Measurements from ENCODE around the gene CASTOR1. TPM values are rescaled to one million over a fixed set of nuclear protein-coding genes. Genes with fewer than 3 reads are reported as not detected.

Gene CASTOR1
- total RNA-seq, 2 donors from 2014 or later: 10.6 to 12.4 TPM

DNA sequence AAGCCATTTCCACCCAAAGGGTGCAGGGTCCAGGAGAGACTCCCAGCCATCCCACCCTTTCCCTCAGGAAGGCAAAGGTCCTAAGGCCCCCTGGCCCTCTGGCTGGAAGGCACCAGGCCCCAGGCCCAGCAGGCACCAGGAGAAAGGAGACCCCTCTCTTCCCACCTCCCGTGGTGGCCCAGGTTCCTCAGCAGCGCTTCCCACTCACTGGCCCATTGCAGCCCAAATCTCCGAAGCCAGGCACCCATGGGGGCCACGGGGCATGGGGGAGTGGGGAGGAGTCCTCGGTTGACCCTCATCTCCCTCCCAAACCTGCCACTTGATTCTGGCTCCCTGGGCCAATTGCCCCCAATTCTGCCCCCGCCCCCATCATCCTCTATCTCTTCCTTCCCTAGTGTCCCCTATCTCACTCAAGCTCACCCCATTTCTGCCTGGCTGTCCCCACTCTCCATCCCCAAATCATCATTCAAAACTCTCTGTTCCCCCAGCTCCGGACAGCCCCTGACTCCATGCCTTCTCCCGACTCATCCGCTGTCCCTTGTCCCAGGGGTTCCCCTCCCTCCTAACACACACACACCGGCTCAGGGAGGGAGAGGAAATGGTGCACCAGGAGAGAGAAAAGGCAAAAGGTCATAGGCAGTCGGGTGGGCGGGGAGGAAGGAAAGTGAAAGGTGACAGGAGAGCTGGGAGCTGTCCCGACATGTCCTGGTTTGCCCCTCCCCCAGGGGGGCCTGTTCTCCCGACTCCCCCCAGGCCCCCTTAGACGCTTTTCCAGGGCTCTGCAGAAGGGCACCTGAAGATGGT is 43.9 kb downstream of the CASTOR1 start:
- H3K36me3 Mint-ChIP-seq (ENCODE audit: low read depth): peaks cover 6% of the 10 kb centered on the region

DNA sequence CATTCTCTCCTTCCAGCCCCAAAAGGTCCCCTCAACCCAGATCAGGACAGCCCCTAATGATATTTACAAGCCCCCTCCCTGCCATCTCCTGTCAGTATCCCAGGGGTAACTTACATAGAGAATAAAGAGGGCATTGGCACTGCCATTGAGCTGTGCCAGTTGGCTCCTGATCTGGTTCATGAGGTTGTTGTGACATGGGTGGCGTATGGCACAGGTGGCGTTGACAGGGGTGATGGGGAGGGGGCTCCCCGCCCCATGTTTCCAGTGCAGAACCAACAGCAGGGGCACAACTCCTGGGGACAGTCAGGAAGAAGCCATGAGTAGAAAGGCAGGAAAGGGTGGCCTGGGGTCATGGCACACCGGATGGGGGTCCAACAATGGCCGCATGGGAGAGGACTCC is 44.7 kb downstream of the CASTOR1 start:
- ATAC-seq (no peak), DNase-seq (no peak)
- Mint-ChIP-seq H3K27ac (peak overlapping the region; percentile 43), H3K36me3 (ENCODE audit: low read depth) (peaks cover 6% of the 10 kb centered on the region), H3K4me3 (peak overlapping the region; percentile 92), H3K27me3 (no peaks in the 10 kb centered on the region), H3K4me1 (peaks cover 45% of the 10 kb centered on the region)
- H3K9me3 ChIP-seq (ENCODE audit: control insufficient read depth, low read length, poor library complexity, severe bottlenecking): no peaks in the 10 kb centered on the region

More for the DNA sequence above, 43.9 kb downstream of the CASTOR1 start:
- H3K4me1 Mint-ChIP-seq: peaks cover 45% of the 10 kb centered on the region
- DNase-seq: no peak
- H3K4me3 Mint-ChIP-seq: peak overlapping the region; percentile 92
- H3K27ac Mint-ChIP-seq: peak overlapping the region; percentile 11
- no peak for ATAC-seq
- no peaks in the 10 kb centered on the region for H3K27me3 Mint-ChIP-seq
- no peaks in the 10 kb centered on the region for H3K9me3 ChIP-seq (ENCODE audit: control insufficient read depth, low read length, poor library complexity, severe bottlenecking)

- H3K4me3 Mint-ChIP-seq: peak overlapping the region; percentile 92
- DNase-seq (no peak), ATAC-seq (no peak)
- peaks cover 6% of the 10 kb centered on the region for H3K36me3 Mint-ChIP-seq (ENCODE audit: low read depth)
- peaks cover 45% of the 10 kb centered on the region for H3K4me1 Mint-ChIP-seq
- no peaks in the 10 kb centered on the region for H3K9me3 ChIP-seq (ENCODE audit: control insufficient read depth, low read length, poor library complexity, severe bottlenecking)
- H3K27ac Mint-ChIP-seq: peak overlapping the region; percentile 43
- no peaks in the 10 kb centered on the region for H3K27me3 Mint-ChIP-seq
Observed at GRCh38 chr22:30244066-30244465, 45.2 kb downstream of the CASTOR1 start.

GRCh38 chr22:30243661-30244060 is 45.6 kb downstream of the CASTOR1 start:
- H3K9me3 ChIP-seq (ENCODE audit: control insufficient read depth, low read length, poor library complexity, severe bottlenecking): no peaks in the 10 kb centered on the region
- Mint-ChIP-seq H3K36me3 (ENCODE audit: low read depth) (peaks cover 6% of the 10 kb centered on the region), H3K4me3 (peak overlapping the region; percentile 92), H3K27me3 (no peaks in the 10 kb centered on the region), H3K27ac (no peak overlapping the region), H3K4me1 (peaks cover 44% of the 10 kb centered on the region)
- no peak for DNase-seq
- peak; percentile 48 for ATAC-seq

DNA sequence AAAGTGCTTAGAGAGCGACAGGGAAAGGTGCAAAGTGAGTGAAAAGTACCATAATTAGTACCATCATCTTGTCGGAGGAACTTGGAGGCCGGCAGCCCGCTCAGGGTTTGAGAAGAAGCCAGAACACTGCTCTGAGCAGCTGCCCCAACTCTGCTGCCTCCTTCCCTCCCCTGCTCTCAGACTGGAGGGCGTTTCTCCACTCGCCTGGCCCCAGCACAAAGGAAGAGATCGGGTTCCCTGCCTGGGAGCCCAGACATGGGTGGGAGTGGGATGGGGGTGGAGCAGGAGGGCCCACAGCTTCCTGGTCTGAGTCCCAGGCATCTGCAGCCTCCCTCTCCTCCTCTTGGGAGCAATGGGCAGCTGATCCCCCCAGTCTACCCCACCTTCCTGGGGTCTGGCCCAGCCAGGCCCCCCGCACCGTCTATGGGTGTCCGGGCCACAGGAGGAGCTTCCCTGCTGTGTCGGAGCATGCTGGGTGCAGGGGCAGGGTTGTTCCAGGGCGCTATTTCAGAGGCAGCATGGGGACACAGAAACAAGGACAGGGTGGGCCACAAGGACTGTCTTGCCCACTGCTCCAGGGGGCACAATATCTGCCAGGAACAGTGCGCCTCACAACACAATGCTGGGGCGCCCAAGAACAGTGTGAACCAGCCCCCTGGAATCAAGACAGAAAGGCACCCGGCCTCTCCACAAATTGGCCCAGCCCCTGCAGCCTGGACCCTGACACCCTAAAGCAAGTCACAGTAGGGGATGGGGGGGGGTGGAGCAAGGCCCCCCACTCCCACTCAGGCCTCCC is 47.5 kb downstream of the CASTOR1 start:
- Mint-ChIP-seq H3K36me3 (ENCODE audit: low read depth) (peaks cover 2% of the 10 kb centered on the region), H3K4me3 (no peak overlapping the region), H3K4me1 (peaks cover 35% of the 10 kb centered on the region), H3K27ac (peak overlapping the region; percentile 3), H3K27me3 (no peaks in the 10 kb centered on the region)
- no peaks in the 10 kb centered on the region for H3K9me3 ChIP-seq (ENCODE audit: control insufficient read depth, low read length, poor library complexity, severe bottlenecking)
- ATAC-seq (no peak), DNase-seq (no peak)

DNA sequence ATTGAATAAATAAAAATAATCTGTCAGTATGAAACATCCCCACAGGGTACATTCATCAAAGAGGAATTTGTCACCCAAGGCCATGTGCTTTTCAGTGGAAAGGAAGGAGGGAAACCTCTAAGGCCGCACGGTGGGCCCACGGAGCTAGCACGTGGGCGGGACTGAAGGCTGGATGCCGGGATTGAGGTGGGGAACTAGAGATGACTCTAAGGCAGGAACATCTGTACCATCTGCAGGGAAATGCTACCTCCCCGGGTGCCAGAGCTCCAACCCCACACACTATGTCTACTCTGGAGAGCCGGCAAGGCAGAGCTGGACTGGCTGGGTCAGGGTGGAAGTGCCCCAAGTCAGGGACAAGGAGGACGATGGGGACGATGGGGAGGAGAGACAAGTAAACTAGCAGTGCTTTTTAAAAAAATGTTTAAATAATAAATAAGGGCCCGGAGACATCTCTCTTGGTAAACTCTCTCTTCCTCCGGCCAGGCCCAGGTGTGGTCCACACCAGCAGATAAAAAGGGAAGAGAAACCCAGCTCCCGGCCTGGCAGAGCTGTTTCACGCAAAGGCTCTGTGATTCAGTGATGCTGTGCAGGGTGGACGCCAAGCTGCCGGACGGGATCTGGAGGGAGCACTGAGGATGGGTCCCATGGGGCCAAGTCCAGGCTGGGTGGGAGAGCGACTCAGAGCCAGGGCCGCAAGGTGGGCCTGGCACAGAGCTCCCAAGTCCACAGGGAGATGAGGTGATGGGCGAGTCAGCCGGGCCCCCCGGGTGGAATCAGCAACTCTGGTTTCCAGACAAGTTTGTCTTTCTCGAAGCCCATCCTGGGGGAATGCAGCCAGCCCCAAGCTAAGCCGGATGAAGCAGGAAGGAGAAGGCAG is 48.5 kb downstream of the CASTOR1 start:
- Mint-ChIP-seq H3K4me1 (peaks cover 31% of the 10 kb centered on the region), H3K27ac (peak overlapping the region; percentile 3), H3K36me3 (ENCODE audit: low read depth) (peaks cover 2% of the 10 kb centered on the region), H3K27me3 (no peaks in the 10 kb centered on the region), H3K4me3 (no peak overlapping the region)
- no peak for ATAC-seq
- no peak for DNase-seq
- no peaks in the 10 kb centered on the region for H3K9me3 ChIP-seq (ENCODE audit: control insufficient read depth, low read length, poor library complexity, severe bottlenecking)

DNA sequence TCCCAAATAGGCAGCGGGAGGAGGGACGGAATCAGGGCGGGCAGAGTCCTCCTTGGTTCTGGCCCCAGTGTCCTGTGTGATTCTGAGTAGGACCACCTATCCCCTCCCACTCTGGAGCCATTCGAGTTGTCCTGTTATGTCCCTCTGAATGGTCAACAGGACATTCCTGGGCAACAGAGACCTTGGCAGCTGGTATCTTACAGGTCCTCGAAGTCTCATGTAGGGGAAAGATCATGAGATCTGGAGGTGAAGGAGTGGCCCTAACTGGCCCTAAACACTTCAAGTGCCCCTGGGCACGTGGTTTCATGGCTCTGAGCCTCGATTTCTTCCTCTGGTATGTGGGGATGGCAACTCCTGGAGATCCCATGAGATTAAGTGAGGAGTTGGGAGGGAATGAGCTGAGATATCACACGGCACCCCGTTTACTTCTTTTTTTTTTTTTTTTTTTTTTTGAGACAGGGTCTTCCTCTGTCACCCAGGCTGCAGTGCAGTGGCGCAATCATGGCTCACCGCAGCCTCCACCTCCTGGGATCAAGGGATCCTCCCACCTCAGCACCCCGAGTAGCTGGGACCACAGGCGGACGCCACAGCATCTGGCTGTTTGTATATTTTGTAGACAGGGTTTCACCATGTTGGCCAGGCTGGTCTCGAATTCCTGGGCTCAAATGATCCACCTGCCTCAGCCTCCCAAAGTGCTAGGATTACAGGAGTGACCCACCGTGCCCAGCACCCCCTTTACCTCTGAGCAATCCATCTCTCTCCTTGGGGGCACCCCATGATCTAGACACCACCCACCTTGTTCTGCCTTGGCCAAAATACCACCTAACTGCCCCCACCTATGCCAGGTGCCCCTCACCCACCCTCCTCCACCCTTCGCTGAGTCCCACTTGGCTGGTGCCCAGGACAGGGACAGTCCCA is 49.6 kb downstream of the CASTOR1 start:
- H3K9me3 ChIP-seq (ENCODE audit: control insufficient read depth, low read length, poor library complexity, severe bottlenecking): no peaks in the 10 kb centered on the region
- Mint-ChIP-seq H3K4me1 (peaks cover 25% of the 10 kb centered on the region), H3K27me3 (no peaks in the 10 kb centered on the region), H3K36me3 (ENCODE audit: low read depth) (no peaks in the 10 kb centered on the region), H3K27ac (no peak overlapping the region), H3K4me3 (no peak overlapping the region)
- ATAC-seq: no peak
- DNase-seq: no peak

GRCh38 chr22:30238661-30239487 is 50.4 kb downstream of the CASTOR1 start:
- DNase-seq: no peak
- Mint-ChIP-seq H3K36me3 (ENCODE audit: low read depth) (no peaks in the 10 kb centered on the region), H3K27me3 (no peaks in the 10 kb centered on the region), H3K4me3 (no peak overlapping the region), H3K4me1 (peaks cover 17% of the 10 kb centered on the region), H3K27ac (no peak overlapping the region)
- ATAC-seq: no peak
- H3K9me3 ChIP-seq (ENCODE audit: control insufficient read depth, low read length, poor library complexity, severe bottlenecking): no peaks in the 10 kb centered on the region

- no peaks in the 10 kb centered on the region for H3K27me3 Mint-ChIP-seq
- DNase-seq (no peak), ATAC-seq (no peak)
- H3K27ac Mint-ChIP-seq: no peak overlapping the region
- H3K4me3 Mint-ChIP-seq: no peak overlapping the region
- H3K4me1 Mint-ChIP-seq: peaks cover 13% of the 10 kb centered on the region
- no peaks in the 10 kb centered on the region for H3K9me3 ChIP-seq (ENCODE audit: control insufficient read depth, low read length, poor library complexity, severe bottlenecking)
- no peaks in the 10 kb centered on the region for H3K36me3 Mint-ChIP-seq (ENCODE audit: low read depth)
Observed at GRCh38 chr22:30238136-30238535, 51.2 kb downstream of the CASTOR1 start.

DNA sequence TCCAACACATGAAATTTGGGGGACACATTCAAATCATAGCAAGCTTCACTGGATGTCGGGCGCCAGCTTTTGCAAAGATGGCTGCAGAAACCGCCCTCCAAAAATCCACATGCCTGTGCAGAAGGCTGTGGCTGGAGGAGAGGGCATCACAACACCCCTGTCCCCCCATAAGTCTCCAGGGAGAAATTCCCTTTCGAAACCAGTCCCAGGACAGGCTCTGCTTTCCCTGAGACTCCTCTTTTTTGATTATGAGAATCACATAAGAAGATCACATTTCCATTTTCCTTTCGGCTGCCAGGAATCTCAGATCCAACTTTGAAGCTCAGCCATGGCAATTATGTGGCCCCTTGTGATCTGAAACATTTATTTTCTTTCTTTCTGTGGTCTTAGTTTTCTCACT is 52.4 kb downstream of the CASTOR1 start:
- ATAC-seq: no peak
- Mint-ChIP-seq H3K4me3 (no peak overlapping the region), H3K4me1 (peaks cover 10% of the 10 kb centered on the region), H3K36me3 (ENCODE audit: low read depth) (no peaks in the 10 kb centered on the region), H3K27ac (no peak overlapping the region), H3K27me3 (no peaks in the 10 kb centered on the region)
- no peaks in the 10 kb centered on the region for H3K9me3 ChIP-seq (ENCODE audit: control insufficient read depth, low read length, poor library complexity, severe bottlenecking)
- no peak for DNase-seq

GRCh38 chr22:30235687-30236170 is 53.6 kb downstream of the CASTOR1 start:
- H3K9me3 ChIP-seq (ENCODE audit: control insufficient read depth, low read length, poor library complexity, severe bottlenecking): no peaks in the 10 kb centered on the region
- H3K27ac Mint-ChIP-seq: no peak overlapping the region
- DNase-seq (no peak), ATAC-seq (no peak)
- no peaks in the 10 kb centered on the region for H3K36me3 Mint-ChIP-seq (ENCODE audit: low read depth)
- no peaks in the 10 kb centered on the region for H3K27me3 Mint-ChIP-seq
- peaks cover 8% of the 10 kb centered on the region for H3K4me1 Mint-ChIP-seq
- H3K4me3 Mint-ChIP-seq: no peak overlapping the region
